Posterior cingulate gyrus (tissue), 11 donors: Measurements from ENCODE around the gene MAGI2.
"Not testable (repeated sequence)": the region's sequence is repeated elsewhere in the genome, so short reads cannot be mapped to it uniquely, and the experiment has no call there.

Experiments
- DNase-seq, 10 donors: peaks; one replicate each; pipeline versions ENCODE4 v3.0.0 to v3.0.0-alpha.2; 2020 to 2021; ENCODE audit warnings: mixed read lengths in 3 of 10
- intact Hi-C: fragments of 100-400 bp; cut with DNase I; formaldehyde crosslinking; loops from one replicate; pipeline ENCODE4 v1.15.1; 2023

Gene MAGI2

DNA sequence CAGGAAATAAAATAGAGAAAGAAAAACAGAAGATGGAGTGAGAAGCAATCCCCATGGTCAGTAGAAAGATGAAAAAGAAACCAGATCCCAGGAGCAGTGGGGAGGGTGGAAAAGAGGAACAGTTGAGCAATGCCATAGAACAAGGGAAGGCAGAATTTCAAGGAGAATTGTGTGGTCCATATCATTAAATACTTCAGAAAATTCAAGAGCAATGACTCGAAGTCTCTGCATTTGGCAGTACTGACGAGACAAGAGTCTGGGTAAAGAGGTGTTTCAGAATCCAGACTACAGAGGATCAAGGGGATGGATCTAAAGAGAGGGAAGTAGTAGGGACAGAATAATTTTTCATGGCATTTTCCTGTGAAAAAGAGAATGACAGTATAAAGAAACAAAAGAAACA, 1142.3 kb downstream of the MAGI2 start:
- intact Hi-C loops = no loop called here
- DNase-seq = no peak

- no peak for DNase-seq
- intact Hi-C loops = no loop called here
Measured at GRCh38 chr7:78307892-78308291, 1145.6 kb downstream of the MAGI2 start.

- intact Hi-C loops = no loop called here
Measured at GRCh38 chr7:78306634-78307033, 1146.8 kb downstream of the MAGI2 start.

GRCh38 chr7:78301407-78301806, 1152.1 kb downstream of the MAGI2 start:
- intact Hi-C loops = no loop called here
- no peak for DNase-seq

More at GRCh38 chr7:78306634-78307033, 1146.8 kb downstream of the MAGI2 start:
- DNase-seq = no peak

GRCh38 chr7:78299088-78299487, 1154.4 kb downstream of the MAGI2 start:
- intact Hi-C loops = no loop called here
- no peak for DNase-seq

- no peak for DNase-seq
Measured at GRCh38 chr7:78296644-78297371, 1156.7 kb downstream of the MAGI2 start.

DNA sequence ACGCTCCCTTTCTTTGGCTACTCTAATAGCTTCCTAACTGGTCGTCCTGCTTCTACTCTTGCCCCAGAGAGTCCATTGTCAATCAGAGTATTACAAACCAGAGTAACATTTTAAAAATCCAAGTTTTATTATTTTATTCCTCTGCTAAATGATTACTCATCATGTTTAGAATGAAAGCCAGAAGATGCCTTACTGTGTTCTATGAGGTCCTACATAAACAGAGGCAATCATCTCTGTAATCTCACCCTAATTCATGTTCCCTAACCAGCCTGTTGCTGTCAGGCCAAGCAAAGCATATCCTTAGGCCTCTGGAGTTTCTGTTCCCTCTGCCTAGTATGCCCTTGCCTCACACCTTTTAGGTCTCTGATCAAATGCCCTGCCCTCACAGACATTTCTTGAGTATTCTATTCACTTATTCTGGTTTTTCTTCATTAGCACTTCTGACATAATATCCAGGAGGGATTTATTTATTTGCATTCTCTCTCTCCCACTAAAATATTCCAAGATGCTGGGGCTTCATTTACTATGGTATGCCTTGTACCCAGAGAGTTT, 1157.3 kb downstream of the MAGI2 start:
- no peak for DNase-seq
- intact Hi-C loops = no loop called here

More at GRCh38 chr7:78296644-78297371, 1156.7 kb downstream of the MAGI2 start:
- intact Hi-C loops = no loop called here

DNA sequence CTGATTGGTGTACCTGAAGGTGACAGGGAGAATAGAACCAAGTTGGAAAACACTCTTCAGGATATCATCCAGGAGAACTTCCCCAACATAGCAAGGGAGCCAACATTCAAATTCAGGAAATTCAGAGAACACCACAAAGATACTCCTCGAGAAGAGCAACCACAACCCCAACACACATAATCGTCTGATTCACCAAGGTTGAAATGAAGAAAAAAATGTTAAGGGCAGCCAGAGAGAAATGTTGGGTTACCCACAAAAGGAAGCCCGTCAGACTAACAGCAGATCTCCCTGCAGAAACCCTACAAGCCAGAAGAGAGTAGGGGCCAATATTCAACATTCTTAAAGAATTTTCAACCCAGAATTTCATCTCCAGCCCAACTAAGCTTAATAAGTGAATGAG, 1164.0 kb downstream of the MAGI2 start:
- intact Hi-C loops, DNase-seq: not testable (repeated sequence)

- intact Hi-C loops = no loop called here
- no peak for DNase-seq
Measured at GRCh38 chr7:78284945-78285344, 1168.5 kb downstream of the MAGI2 start.

DNA sequence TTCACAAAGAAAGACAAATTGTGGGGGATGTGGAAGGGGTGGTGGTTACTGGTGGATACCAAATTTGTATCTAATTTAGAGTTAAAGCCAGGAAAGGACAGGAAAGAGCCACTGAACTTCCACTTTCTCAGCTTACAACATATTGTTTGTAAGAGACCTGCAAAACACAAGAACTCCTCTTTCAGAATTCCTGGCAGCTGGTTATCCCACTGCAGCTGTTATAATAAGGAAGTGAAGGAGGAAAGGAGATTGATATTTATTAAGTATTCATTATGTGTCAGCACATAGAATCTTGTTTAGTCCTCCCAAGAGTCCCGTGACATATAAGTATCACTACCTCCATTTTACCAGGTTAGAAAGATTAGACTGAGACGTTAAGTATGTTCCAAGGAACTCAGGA, 1173.2 kb downstream of the MAGI2 start:
- no peak for DNase-seq
- intact Hi-C loops = no loop called here

GRCh38 chr7:78279457-78279856, 1174.0 kb downstream of the MAGI2 start:
- intact Hi-C loops = no loop called here
- no peak for DNase-seq

GRCh38 chr7:78279032-78279431, 1174.4 kb downstream of the MAGI2 start:
- no peak for DNase-seq
- intact Hi-C loops = no loop called here

DNA sequence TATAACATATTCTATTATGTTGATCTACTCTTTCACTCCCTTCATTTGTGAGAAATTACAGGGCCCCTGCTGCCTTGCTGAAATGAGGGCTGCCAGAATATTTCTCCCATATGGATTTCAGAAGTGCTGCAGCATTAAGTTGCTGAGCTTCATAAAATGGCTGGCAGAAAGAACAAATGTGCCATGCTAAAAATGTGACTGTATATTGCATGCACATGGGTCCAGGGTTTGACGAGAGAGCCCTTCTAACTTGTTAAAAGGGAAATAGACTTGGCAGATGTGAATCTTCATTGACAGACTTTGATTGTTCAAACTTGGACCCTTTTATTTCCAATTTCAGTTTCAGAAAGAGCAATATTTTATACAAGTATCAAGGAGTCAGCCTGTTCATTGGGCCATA, 1186.3 kb downstream of the MAGI2 start:
- intact Hi-C loops = no loop called here

DNA sequence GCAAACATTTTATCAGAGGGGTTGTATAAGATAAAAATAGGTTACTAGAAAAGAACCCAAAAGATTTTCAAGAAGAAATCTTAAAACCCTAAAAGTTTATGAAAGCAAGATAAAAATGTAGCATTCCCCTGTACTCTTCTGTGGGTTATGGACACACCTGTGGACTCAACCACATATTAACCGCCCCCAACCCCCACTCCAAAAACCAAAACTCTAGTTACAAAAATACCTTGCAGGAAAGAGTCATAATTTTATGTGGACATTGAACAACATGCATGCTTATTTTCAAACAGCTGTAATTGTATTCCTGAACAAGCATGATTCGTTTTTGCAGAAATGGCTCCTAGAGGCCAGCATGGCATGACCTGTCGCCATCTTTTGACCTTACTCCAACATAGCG, 1188.0 kb downstream of the MAGI2 start:
- intact Hi-C loops = no loop called here
- DNase-seq = no peak

More for the DNA sequence above, 1186.3 kb downstream of the MAGI2 start:
- no peak for DNase-seq

GRCh38 chr7:78265071-78265470, 1188.4 kb downstream of the MAGI2 start:
- no peak for DNase-seq
- intact Hi-C loops = no loop called here

- DNase-seq = no peak
- intact Hi-C loops = no loop called here
Measured at GRCh38 chr7:78264105-78264504, 1189.4 kb downstream of the MAGI2 start.

- DNase-seq = no peak
- intact Hi-C loops = no loop called here
Measured at GRCh38 chr7:78261739-78262138, 1191.7 kb downstream of the MAGI2 start.

DNA sequence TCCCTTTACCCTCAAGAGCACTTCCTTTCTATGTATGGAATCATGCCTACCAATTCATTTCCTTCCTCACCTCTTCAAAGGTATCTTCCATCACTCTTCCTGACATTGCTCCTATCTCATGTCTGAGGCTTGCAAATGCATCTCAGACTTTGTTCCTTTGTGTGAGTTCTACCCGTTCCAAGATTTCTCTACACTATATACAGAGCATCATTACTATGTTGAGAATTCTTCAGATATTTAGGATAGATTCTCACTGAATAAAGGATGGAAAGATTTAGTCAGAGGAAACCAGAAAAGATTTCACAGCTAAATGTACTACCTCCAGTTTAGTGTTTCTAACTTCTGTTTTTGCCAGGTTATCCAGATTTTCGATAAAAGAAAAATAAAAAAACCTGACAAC, 1192.2 kb downstream of the MAGI2 start:
- no peak for DNase-seq
- intact Hi-C loops = no loop called here

- intact Hi-C loops = no loop called here
Measured at GRCh38 chr7:78260826-78261225, 1192.6 kb downstream of the MAGI2 start.

DNA sequence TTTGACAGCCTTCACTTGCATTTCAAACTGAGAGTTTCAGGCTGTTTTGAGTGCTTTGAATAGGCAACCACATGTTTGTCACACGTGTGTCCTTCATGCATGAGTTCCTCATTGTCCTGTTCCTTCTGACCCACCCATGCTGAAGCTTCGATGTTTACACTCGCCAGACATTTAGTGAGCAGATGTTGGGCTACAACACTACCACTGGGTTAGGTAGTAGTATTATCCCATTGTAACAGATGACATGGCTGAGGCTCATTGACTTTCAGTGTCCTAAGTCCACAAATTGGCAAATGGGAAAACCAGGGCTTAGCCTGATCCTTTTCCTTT, 1198.8 kb downstream of the MAGI2 start:
- no peak for DNase-seq
- intact Hi-C loops = no loop called here

More at GRCh38 chr7:78260826-78261225, 1192.6 kb downstream of the MAGI2 start:
- no peak for DNase-seq

- intact Hi-C loops = no loop called here
- DNase-seq = no peak
Measured at GRCh38 chr7:78253850-78254725, 1199.4 kb downstream of the MAGI2 start.

GRCh38 chr7:78248867-78249266, 1204.6 kb downstream of the MAGI2 start:
- DNase-seq = no peak
- intact Hi-C loops = no loop called here
